ENCODE data around the gene MED9. TPM values are rescaled to one million over a fixed set of nuclear protein-coding genes. Genes with fewer than 3 reads are reported as not detected.

The MED9 gene
- total and polyA plus RNA-seq, 10 of the 15 experiments (the other 5 are each of a cell fraction or from before 2014, with no cell fraction given) = 1.5 to 22.4 (median 14.8) TPM

- ChIA-PET CTCF (no interaction called here), SMC1A (ENCODE audit: uncharacterized antibody, unreplicated experiment) (no interaction called here), RAD21 (ENCODE audit: unreplicated experiment) (no interaction called here), POLR2A (no interaction called here)
- TF ChIP-seq MYC (IDR thresholded peaks at IDR 0.05; ENCODE audit: insufficient read depth, insufficient read length, insufficient replicate concordance, low read length, severe bottlenecking) (no peak), STAT3 (IDR thresholded peaks at IDR 0.05; ENCODE audit: low read depth, low read length) (no peak), MTA2 (IDR thresholded peaks at IDR 0.05; ENCODE audit: low read depth) (no peak), IRF5 (IDR thresholded peaks at IDR 0.05; ENCODE audit: borderline replicate concordance) (no peak), EGR1 (IDR thresholded peaks at IDR 0.05; ENCODE audit: borderline replicate concordance in 1 of 2, low read depth in 2 of 2, low read length in 2 of 2) (no peak), ATF7 (IDR thresholded peaks at IDR 0.05; ENCODE audit: low read depth) (no peak), YY1 (IDR thresholded peaks at IDR 0.05; ENCODE audit: low read depth, low read length) (no peak), BMI1 (IDR thresholded peaks at IDR 0.05; ENCODE audit: borderline replicate concordance) (no peak), RELA (IDR thresholded peaks at IDR 0.05; ENCODE audit: borderline replicate concordance, partially characterized antibody) (no peak), ZZZ3 (IDR thresholded peaks at IDR 0.05; ENCODE audit: control insufficient read depth, insufficient read length, low read depth) (no peak), NFIC (IDR thresholded peaks at IDR 0.05; ENCODE audit: low read depth, low read length) (no peak), CTCF (IDR thresholded peaks at IDR 0.05 in 2 of 3, conservative IDR thresholded peaks at IDR 0.05 in 1 of 3; ENCODE audit: control insufficient read depth in 2 of 3, extremely low read depth in 1 of 3, insufficient read depth in 1 of 3, low read depth in 3 of 3, low read length in 3 of 3) (no peak), HSF1 (IDR thresholded peaks at IDR 0.05; ENCODE audit: low read depth, low read length) (no peak), BCL3 (IDR thresholded peaks at IDR 0.05; ENCODE audit: borderline replicate concordance, insufficient read depth, low read depth, low read length, poor library complexity, severe bottlenecking) (no peak), GABPA (IDR thresholded peaks at IDR 0.05; ENCODE audit: low read depth) (no peak), ZNF217 (IDR thresholded peaks at IDR 0.05) (no peak), HDGF (IDR thresholded peaks at IDR 0.05) (no peak), NFXL1 (IDR thresholded peaks at IDR 0.05; ENCODE audit: borderline replicate concordance) (no peak), TBL1XR1 (IDR thresholded peaks at IDR 0.05; ENCODE audit: low read depth, low read length) (no peak), EED (IDR thresholded peaks at IDR 0.05; ENCODE audit: low read depth) (no peak)
- Histone ChIP-seq H3K79me2 (ENCODE audit: control insufficient read depth, insufficient read depth, low read length) (no peaks in the 10 kb centered on the region), H3K27me3 (replicated peaks in 1 of 2; ENCODE audit: control insufficient read depth in 2 of 2, insufficient read depth in 2 of 2, low read length in 1 of 2) (no peaks in the 10 kb centered on the region; a peak in 1 of 4 replicates), H3K27ac (ENCODE audit: control insufficient read depth, insufficient read depth) (no peak overlapping the region), H3K4me2 (ENCODE audit: control insufficient read depth, insufficient read depth) (no peak overlapping the region), H3K4me1 (ENCODE audit: control insufficient read depth, insufficient read depth, low read length) (no peaks in the 10 kb centered on the region), H3K9ac (ENCODE audit: control insufficient read depth, insufficient read depth, low read length) (no peak overlapping the region), H3K4me3 (no peak overlapping the region), H2AFZ (ENCODE audit: control insufficient read depth, low read depth, low read length) (no peak overlapping the region), H4K20me1 (ENCODE audit: control insufficient read depth, insufficient read depth) (no peaks in the 10 kb centered on the region; the same call in 1 of the 2 replicates), H3K36me3 (ENCODE audit: control insufficient read depth in 2 of 2, insufficient read depth in 2 of 2, low read length in 1 of 2) (no peaks in the 10 kb centered on the region), H3K9me3 (replicated peaks; ENCODE audit: control insufficient read depth, insufficient read depth, low read length) (no peaks in the 10 kb centered on the region)
- intact Hi-C loops (cut with micrococcal nuclease; ENCODE audit: unreplicated experiment) = no loop called here
- in situ Hi-C loops (cut with MboI) = no loop called here
- FAIRE-seq (no peak), DNase-seq (ENCODE audit: low read depth, low spot score) (no peak), ATAC-seq (no peak)
- WGBS (ENCODE audit: insufficient coverage, insufficient replicate concordance, low lambda C conversion rate, missing lambda C conversion rate) = 36% methylated on average over 7 of the region's 7 CpGs
- no TSS peak for BruUV-seq (replicated peaks)
Observed at GRCh38 chr17:17535957-17536356, 59.2 kb downstream of the MED9 start.
